Endothelial cell (in vitro differentiated cells): Measurements from ENCODE around the gene GDF9. TPM values are rescaled to one million over a fixed set of nuclear protein-coding genes. Genes with fewer than 3 reads are reported as not detected.

Source experiments
- DNase-seq: peaks from one replicate; pipeline ENCODE4 v3.0.0; 2021; ENCODE audit warnings: low spot score
- H3K27ac Mint-ChIP-seq: one replicate; pipeline ENCODE4 v1.8.0; 2021; ENCODE audit warnings: mixed read lengths, inconsistent platforms; ENCODE audit not compliant: unreplicated experiment
- H3K27me3 Mint-ChIP-seq: one replicate; pipeline ENCODE4 v1.8.0; 2021; ENCODE audit warnings: mild to moderate bottlenecking, moderate library complexity, mixed read lengths, inconsistent platforms; ENCODE audit not compliant: unreplicated experiment
- H3K36me3 Mint-ChIP-seq: one replicate; pipeline ENCODE4 v1.8.0; 2021; ENCODE audit warnings: mild to moderate bottlenecking, low read depth, mixed read lengths, inconsistent platforms; ENCODE audit not compliant: unreplicated experiment
- H3K4me1 Mint-ChIP-seq: one replicate; pipeline ENCODE4 v1.8.0; 2021; ENCODE audit warnings: mild to moderate bottlenecking, mixed read lengths, inconsistent platforms; ENCODE audit not compliant: unreplicated experiment
- H3K4me3 Mint-ChIP-seq: one replicate; pipeline ENCODE4 v1.8.0; 2021; ENCODE audit warnings: mild to moderate bottlenecking, mixed read lengths, inconsistent platforms; ENCODE audit not compliant: unreplicated experiment
- H3K9me3 Mint-ChIP-seq: one replicate; pipeline ENCODE4 v1.8.0; 2021; ENCODE audit warnings: mixed read lengths, inconsistent platforms; ENCODE audit not compliant: unreplicated experiment
- total RNA-seq: library from RNA; stranded (reverse); fragmentation: NEBNext Ultra II Directional; extraction: Animal tissue kit (Norgen Biotek cat#: 25700); gene quantifications from one replicate; pipeline ENCODE4 v1.2.1, GENCODE V29; 2021; ENCODE audit not compliant: unreplicated experiment
- TF ChIP-seq, protein P1 (sequence below): fragments of 200-600 bp; sonication (generic); IDR thresholded peaks from one replicate; pipeline ENCODE4 v1.5.0; 2021; ENCODE audit warnings: antibody characterized with exemption; ENCODE audit not compliant: unreplicated experiment

Gene GDF9
- total RNA-seq, 1 donor from 2014 or later, result 0.33 TPM

DNA sequence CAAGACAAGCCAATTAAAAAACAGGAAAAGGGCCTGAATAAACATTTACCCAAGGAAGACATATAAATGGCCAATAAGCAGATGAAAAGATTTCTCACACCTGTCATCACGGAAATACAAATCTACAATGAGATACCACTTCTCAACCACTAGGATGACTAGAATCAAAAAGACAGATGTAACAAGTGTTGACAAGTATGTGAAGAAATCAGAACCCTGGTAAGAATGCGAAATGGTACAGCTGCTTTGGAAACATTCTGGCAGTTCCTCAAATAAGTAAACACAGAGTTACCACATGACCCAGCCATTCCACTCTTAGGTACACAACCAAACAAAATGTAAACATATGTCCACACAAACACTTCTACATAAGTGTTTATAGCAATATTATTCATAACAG, 39.7 kb upstream of the GDF9 start:
- DNase-seq, result no peak
- H3K27ac Mint-ChIP-seq, result no peak overlapping the region
- H3K4me1 Mint-ChIP-seq, result peaks cover 13% of the 10 kb centered on the region
- no peaks in the 10 kb centered on the region for H3K27me3 Mint-ChIP-seq
- H3K4me3 Mint-ChIP-seq, result no peak overlapping the region
- H3K36me3 Mint-ChIP-seq, result peaks cover 18% of the 10 kb centered on the region
- no peaks in the 10 kb centered on the region for H3K9me3 Mint-ChIP-seq
- TF ChIP-seq, protein P1, sequence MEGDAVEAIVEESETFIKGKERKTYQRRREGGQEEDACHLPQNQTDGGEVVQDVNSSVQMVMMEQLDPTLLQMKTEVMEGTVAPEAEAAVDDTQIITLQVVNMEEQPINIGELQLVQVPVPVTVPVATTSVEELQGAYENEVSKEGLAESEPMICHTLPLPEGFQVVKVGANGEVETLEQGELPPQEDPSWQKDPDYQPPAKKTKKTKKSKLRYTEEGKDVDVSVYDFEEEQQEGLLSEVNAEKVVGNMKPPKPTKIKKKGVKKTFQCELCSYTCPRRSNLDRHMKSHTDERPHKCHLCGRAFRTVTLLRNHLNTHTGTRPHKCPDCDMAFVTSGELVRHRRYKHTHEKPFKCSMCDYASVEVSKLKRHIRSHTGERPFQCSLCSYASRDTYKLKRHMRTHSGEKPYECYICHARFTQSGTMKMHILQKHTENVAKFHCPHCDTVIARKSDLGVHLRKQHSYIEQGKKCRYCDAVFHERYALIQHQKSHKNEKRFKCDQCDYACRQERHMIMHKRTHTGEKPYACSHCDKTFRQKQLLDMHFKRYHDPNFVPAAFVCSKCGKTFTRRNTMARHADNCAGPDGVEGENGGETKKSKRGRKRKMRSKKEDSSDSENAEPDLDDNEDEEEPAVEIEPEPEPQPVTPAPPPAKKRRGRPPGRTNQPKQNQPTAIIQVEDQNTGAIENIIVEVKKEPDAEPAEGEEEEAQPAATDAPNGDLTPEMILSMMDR, result peak; percentile 40

DNA sequence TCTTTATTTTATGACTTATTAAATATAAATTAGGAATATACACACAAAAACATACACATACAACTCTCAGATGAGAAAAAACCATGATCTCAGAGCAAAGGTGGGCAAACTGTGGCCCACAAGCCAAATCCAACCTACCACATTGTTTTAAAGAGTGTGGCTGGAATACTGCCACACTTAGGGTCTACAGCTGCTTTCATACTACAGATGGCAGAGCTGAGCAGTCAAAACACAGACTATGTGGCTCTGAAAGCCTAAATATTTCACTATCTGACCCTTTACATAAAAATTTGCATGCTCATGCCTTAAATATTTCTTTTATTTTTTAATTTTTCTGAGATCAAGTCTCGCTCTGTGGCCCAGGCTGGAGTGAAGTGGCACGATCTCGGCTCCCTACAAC, 35.5 kb upstream of the GDF9 start:
- Mint-ChIP-seq H3K4me3 (no peak overlapping the region), H3K4me1 (peaks cover 8% of the 10 kb centered on the region), H3K27me3 (no peaks in the 10 kb centered on the region), H3K9me3 (no peaks in the 10 kb centered on the region), H3K27ac (no peak overlapping the region), H3K36me3 (peaks cover 29% of the 10 kb centered on the region)
- TF ChIP-seq, protein P1, result no peak
- DNase-seq, result no peak

DNA sequence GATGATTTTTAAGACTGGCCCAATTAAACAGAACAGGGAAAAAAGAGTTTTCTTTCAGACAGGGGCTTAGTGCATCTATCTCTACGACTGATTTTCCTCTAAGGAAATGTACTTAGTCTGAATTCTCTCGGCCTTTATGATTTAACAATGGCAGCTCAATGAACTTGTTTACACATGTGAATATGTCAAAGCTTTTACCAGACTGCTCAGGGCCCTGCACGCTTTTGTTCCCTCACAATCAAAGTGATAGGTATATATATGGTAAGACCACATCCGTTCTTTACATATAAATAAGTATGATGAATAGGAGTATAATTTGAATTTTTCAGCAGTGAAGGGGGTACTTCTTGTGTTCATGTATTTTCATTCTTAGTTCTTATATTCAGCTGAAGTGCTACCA, 34.8 kb upstream of the GDF9 start:
- H3K36me3 Mint-ChIP-seq, result peaks cover 36% of the 10 kb centered on the region
- H3K4me1 Mint-ChIP-seq, result peaks cover 7% of the 10 kb centered on the region
- H3K27ac Mint-ChIP-seq, result no peak overlapping the region
- DNase-seq, result no peak
- TF ChIP-seq, protein P1, result no peak
- H3K27me3 Mint-ChIP-seq, result no peaks in the 10 kb centered on the region
- no peaks in the 10 kb centered on the region for H3K9me3 Mint-ChIP-seq
- no peak overlapping the region for H3K4me3 Mint-ChIP-seq

DNA sequence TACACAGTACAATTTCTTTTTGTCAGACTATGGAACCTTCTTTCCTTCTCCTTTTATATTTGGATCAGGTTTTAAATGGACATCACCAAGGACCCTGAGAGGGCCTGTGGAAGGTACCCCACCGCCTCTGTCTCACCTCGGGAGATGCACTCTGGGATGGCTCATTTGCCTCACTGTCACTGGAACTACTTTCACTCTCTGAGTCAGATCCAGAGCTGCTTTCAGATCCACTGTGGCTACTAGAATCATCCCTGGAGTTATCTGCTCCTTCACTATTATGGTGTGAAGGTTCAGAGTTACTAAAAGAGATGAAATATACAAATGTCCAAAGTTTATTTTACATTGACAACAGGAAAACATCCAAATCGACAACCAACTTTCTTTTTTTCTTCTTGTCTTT, 31.8 kb upstream of the GDF9 start:
- Mint-ChIP-seq H3K36me3 (peaks cover 44% of the 10 kb centered on the region), H3K4me1 (no peaks in the 10 kb centered on the region), H3K9me3 (no peaks in the 10 kb centered on the region), H3K27me3 (no peaks in the 10 kb centered on the region), H3K4me3 (no peak overlapping the region), H3K27ac (no peak overlapping the region)
- DNase-seq, result no peak
- TF ChIP-seq, protein P1, result no peak

DNA sequence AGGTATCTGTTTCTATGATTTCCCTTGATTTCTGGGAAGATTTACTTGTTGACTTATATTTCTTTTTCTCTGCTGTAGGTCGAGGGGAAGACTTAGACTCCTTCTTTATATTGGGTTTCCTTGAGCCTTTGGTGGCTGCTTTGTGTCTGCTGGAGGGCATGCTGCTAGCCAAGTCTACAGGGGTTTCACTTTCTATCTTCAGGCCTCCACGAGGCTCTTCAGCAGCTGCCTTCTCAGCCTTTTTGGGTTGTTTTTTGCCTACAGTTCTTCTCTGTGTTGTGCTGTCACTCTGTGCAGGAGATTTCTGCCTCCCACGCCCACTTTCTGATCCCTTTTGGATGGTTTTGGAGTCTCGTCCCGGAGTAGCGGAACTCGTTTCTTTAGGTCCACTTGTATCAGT, 30.4 kb upstream of the GDF9 start:
- Mint-ChIP-seq H3K27ac (no peak overlapping the region), H3K4me3 (no peak overlapping the region), H3K9me3 (no peaks in the 10 kb centered on the region), H3K36me3 (peaks cover 40% of the 10 kb centered on the region), H3K27me3 (no peaks in the 10 kb centered on the region), H3K4me1 (no peaks in the 10 kb centered on the region)
- TF ChIP-seq, protein P1, result no peak
- no peak for DNase-seq
